Kidney epithelial cell (primary cell): ENCODE measurements around the gene SQSTM1. TPM values are rescaled to one million over a fixed set of nuclear protein-coding genes. Genes with fewer than 3 reads are reported as not detected.

Experiments
- DNase-seq: peaks from one replicate; pipeline ENCODE4 v3.0.0-alpha.2; 2010; ENCODE audit warnings: low read depth
- H3K27me3 ChIP-seq: 2 replicates; pipeline ENCODE4 v1.6.0; 2011; ENCODE audit warnings: low read length; ENCODE audit not compliant: control insufficient read depth, insufficient read depth
- H3K36me3 ChIP-seq: 2 replicates; pipeline ENCODE4 v1.5.1; 2011; ENCODE audit warnings: low read length; ENCODE audit not compliant: control insufficient read depth, insufficient read depth
- H3K4me3 ChIP-seq: 2 replicates; pipeline ENCODE4 v1.5.1; 2011; ENCODE audit warnings: low read depth, mild to moderate bottlenecking, control low read depth, low read length
- CTCF ChIP-seq: IDR thresholded peaks from 2 replicates; pipeline ENCODE4 v1.5.1; 2011; ENCODE audit warnings: mild to moderate bottlenecking, moderate library complexity, low read length, control low read depth, inconsistent platforms; ENCODE audit not compliant: insufficient read depth, poor library complexity, severe bottlenecking
- total RNA-seq: library from RNA; depleted of rRNA; stranded (reverse); fragments of >200 nt; gene quantifications from 2 replicates; pipeline ENCODE4 v1.2.3, GENCODE V29; 2015

The SQSTM1 gene
- 905 and 956 TPM in 2 replicates for total RNA-seq

- Histone ChIP-seq H3K4me3 (peak within 1 kb of the TSS; percentile 95), H3K27me3 (no peaks in the 10 kb centered on the region), H3K36me3 (peaks cover 5% of the 10 kb centered on the region)
- DNase-seq, result no peak
- no peak for TF ChIP-seq CTCF
Measured at GRCh38 chr5:179820483-179821297, at the start of gene SQSTM1. Gene SQSTM1, plus strand, starts transcription at chr5:179820905. Its CDS starts 32 bp downstream, at chr5:179820937.

- TF ChIP-seq CTCF, result no peak
- peaks cover 8% of the 10 kb centered on the region for H3K36me3 ChIP-seq
- DNase-seq, result no peak
Measured at GRCh38 chr5:179771311-179771895, 49.3 kb upstream of the SQSTM1 start.

DNA sequence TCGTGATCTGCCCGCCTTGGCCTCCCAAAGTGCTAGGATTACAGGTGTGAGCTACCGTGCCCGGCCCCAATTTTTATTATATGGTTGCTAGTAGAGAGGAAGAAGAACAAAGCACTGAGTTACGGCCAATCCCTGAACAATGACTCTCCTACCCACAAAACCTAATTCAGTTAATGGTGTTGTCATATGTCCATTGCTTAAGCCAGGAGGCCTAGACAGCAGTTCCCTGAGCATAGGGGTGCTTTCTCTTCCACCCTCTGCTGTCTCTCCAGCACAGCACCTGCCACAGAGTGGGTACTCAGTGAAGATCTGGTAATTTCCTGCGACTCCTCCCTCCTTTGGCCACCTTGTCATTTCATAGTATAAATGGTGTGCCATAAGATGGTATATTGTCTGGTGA is 48.4 kb upstream of the SQSTM1 start:
- no peak for TF ChIP-seq CTCF
- H3K27me3 ChIP-seq, result no peaks in the 10 kb centered on the region
- H3K36me3 ChIP-seq, result peaks cover 8% of the 10 kb centered on the region

More at GRCh38 chr5:179771311-179771895, 49.3 kb upstream of the SQSTM1 start:
- Histone ChIP-seq H3K27me3 (no peaks in the 10 kb centered on the region), H3K4me3 (no peak overlapping the region)

GRCh38 chr5:179773686-179774040 is 47.0 kb upstream of the SQSTM1 start:
- H3K36me3 ChIP-seq, result peaks cover 8% of the 10 kb centered on the region

More for the DNA sequence above, 48.4 kb upstream of the SQSTM1 start:
- DNase-seq, result no peak
- H3K4me3 ChIP-seq, result no peak overlapping the region

DNA sequence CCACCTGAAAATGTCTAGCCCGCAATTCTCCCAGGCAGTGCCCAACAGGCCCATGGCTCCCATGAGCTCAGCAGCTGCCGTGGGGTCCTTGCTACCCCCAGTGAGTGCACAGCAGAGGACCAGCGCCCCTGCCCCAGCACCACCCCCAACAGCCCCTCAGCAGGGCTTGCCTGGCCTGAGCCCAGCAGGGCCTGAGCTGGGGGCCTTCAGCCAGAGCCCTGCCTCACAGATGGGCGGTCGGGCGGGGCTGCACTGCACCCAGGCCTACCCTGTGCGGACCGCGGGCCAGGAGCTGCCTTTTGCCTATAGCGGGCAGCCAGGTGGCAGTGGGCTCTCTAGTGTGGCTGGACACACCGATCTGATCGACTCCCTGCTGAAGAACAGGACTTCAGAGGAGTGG is 46.3 kb upstream of the SQSTM1 start:
- no peak for TF ChIP-seq CTCF
- H3K36me3 ChIP-seq, result peaks cover 7% of the 10 kb centered on the region
- no peak for DNase-seq

More at GRCh38 chr5:179773686-179774040, 47.0 kb upstream of the SQSTM1 start:
- TF ChIP-seq CTCF, result no peak
- Histone ChIP-seq H3K4me3 (no peak overlapping the region), H3K27me3 (no peaks in the 10 kb centered on the region)
- DNase-seq, result no peak

More for the DNA sequence above, 46.3 kb upstream of the SQSTM1 start:
- H3K4me3 ChIP-seq, result no peak overlapping the region
- no peaks in the 10 kb centered on the region for H3K27me3 ChIP-seq
